HG03175 (cell line): ENCODE results near the gene PRIM1.
A peak's percentile ranks its signal among the peaks of the same experiment; 100 is the strongest.
"Not testable (repeated sequence)": the region's sequence is repeated elsewhere in the genome, so short reads cannot be mapped to it uniquely, and the experiment has no call there.

Experiments used
- ATAC-seq: cut with Tn5 transposase; IDR thresholded peaks from one replicate; pipeline ENCODE4 v1.9.1; 2021; ENCODE audit warnings: mild to moderate bottlenecking, moderate library complexity; ENCODE audit not compliant: unreplicated experiment

PRIM1 gene

GRCh38 chr12:56718636-56719035 is 33.5 kb downstream of the PRIM1 start:
- ATAC-seq, result no peak

- no peak for ATAC-seq
Measured at GRCh38 chr12:56718149-56718548, 34.0 kb downstream of the PRIM1 start.

GRCh38 chr12:56716933-56717880 is 34.9 kb downstream of the PRIM1 start:
- ATAC-seq, result no peak

GRCh38 chr12:56716458-56716857 is 35.7 kb downstream of the PRIM1 start:
- ATAC-seq, result no peak

GRCh38 chr12:56715798-56716197 is 36.3 kb downstream of the PRIM1 start:
- no peak for ATAC-seq

- no peak for ATAC-seq
Measured at GRCh38 chr12:56714431-56714929, 37.6 kb downstream of the PRIM1 start.

- ATAC-seq, result no peak
Measured at GRCh38 chr12:56713345-56713744, 38.8 kb downstream of the PRIM1 start.

- ATAC-seq, result no peak
Measured at GRCh38 chr12:56709759-56710376, 42.3 kb downstream of the PRIM1 start.

GRCh38 chr12:56704522-56704921 is 47.6 kb downstream of the PRIM1 start:
- not testable (repeated sequence) for ATAC-seq

GRCh38 chr12:56699020-56699661 is 53.0 kb downstream of the PRIM1 start:
- no peak for ATAC-seq

GRCh38 chr12:56695327-56696101 is 56.6 kb downstream of the PRIM1 start:
- no peak for ATAC-seq

- no peak for ATAC-seq
Measured at GRCh38 chr12:56694161-56694560, 58.0 kb downstream of the PRIM1 start.

- no peak for ATAC-seq
Measured at GRCh38 chr12:56688846-56689109, 63.3 kb downstream of the PRIM1 start.

GRCh38 chr12:56688129-56688845 is 63.8 kb downstream of the PRIM1 start, which contains the start of gene PTGES3:
TSS of gene PTGES3 (minus strand) at chr12:56688284. CDS start at chr12:56687999, 285 bp downstream.
- peak; percentile 61 for ATAC-seq

- ATAC-seq, result peak; percentile 30
Measured at GRCh38 chr12:56687223-56688128, 64.6 kb downstream of the PRIM1 start.

GRCh38 chr12:56684745-56685359 is 67.3 kb downstream of the PRIM1 start:
- no peak for ATAC-seq

- no peak for ATAC-seq
Measured at GRCh38 chr12:56682323-56682722, 69.8 kb downstream of the PRIM1 start.
